Renal pelvis (tissue), 4 donors: ENCODE data around the gene MYH7B. TPM values are rescaled to one million over a fixed set of nuclear protein-coding genes. Genes with fewer than 3 reads are reported as not detected.

ENCODE experiments used
- DNase-seq: peaks from one replicate; pipeline ENCODE4 v3.0.0-alpha.2; 2013
- polyA plus RNA-seq, 3 donors: library from polyadenylated mRNA; unstranded; fragments of 120-200 nt; gene quantifications; one replicate each; pipeline ENCODE4 v1.2.1, GENCODE V29; 2013; ENCODE audit not compliant: insufficient read length in 3 of 3

MYH7B gene
- polyA plus RNA-seq, 3 donors = 1.2 to 2.7 (median 1.9) TPM

DNA sequence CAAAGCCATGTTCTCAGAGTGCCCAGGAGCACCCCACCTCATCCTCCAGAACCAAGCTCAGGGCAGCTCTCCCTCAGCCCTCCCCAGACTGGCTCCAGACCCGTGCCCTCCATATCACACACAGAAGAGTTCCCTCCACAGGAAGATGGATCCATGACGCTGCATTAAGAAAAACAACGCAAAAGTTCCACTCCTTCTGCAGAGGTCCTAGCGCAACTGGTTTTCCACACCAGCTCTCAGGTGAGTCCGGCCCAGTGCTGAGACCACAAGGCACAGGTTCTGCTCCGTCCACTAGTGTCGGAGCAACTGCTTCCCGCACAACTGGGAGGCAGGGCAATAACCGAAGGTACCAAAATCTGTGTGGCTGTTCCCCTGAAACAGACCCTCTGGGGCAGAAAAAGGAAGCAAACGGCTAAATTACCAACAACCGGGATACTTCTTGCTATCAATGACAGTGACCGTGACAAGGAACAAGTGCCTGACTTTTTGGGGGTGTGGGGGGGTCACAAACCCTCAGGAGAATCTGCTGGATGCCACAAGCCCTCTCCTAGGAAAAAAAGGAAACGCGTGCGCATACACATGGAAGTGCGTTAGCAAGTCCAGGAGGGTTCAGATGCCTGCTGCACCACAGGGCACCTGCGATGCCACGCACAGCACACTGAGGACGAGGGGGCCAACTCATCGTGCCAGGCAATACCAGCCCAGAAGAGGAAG lies 49.2 kb downstream of the MYH7B start:
- no peak for DNase-seq

Other genes starting within 250 kb of the MYH7B start
- gene NCOA6, start 130.2 kb upstream of the MYH7B start, polyA plus RNA-seq = 10 to 100 TPM; 43.1 to 53.4 (median 52.1) TPM
- 10 to 100 TPM; 21.7 to 36.8 (median 35.5) TPM for gene GGT7, start 83.0 kb upstream of the MYH7B start, polyA plus RNA-seq
- 10 to 100 TPM; 41.7 to 43.3 (median 42.3) TPM for gene ACSS2, start 79.3 kb upstream of the MYH7B start, polyA plus RNA-seq
- 10 to 100 TPM; 57.9 to 59.5 (median 58.0) TPM for gene GSS, start 62 bp upstream of the MYH7B start, polyA plus RNA-seq
- gene TRPC4AP, start 136.9 kb downstream of the MYH7B start, polyA plus RNA-seq = 10 to 100 TPM; 63.0 to 70.7 (median 70.1) TPM
- gene EDEM2, start 191.5 kb downstream of the MYH7B start, polyA plus RNA-seq = 10 to 100 TPM; 16.1 to 18.6 (median 17.4) TPM
- gene PROCR, start 216.2 kb downstream of the MYH7B start, polyA plus RNA-seq = 1 to 10 TPM; 7.4 to 9.4 (median 8.7) TPM